ENCODE measurements around the gene STAT1. TPM values are rescaled to one million over a fixed set of nuclear protein-coding genes. Genes with fewer than 3 reads are reported as not detected.

The STAT1 gene
- 139 TPM for polyA plus RNA-seq (ENCODE audit: insufficient read length)
- long read RNA-seq, donor 1, full-length matches to known transcripts: 17 of 74 reads
- long read RNA-seq, donor 1, partial matches to known transcripts: 57 of 74 reads
- long read RNA-seq, donor 1, other reads (novel, unspliced or antisense): 0 of 74 reads
- long read RNA-seq, donor 2, full-length matches to known transcripts: 10 of 10 reads
- long read RNA-seq, donor 2, partial matches to known transcripts: 0 of 10 reads
- long read RNA-seq, donor 2, other reads (novel, unspliced or antisense): 0 of 10 reads
- long read RNA-seq, donor 3, full-length matches to known transcripts: 17 of 28 reads
- long read RNA-seq, donor 3, partial matches to known transcripts: 11 of 28 reads
- long read RNA-seq, donor 3, other reads (novel, unspliced or antisense): 0 of 28 reads
- long read RNA-seq, donor 4: 0 reads
- long read RNA-seq, donor 5, full-length matches to known transcripts: 23 of 28 reads
- long read RNA-seq, donor 5, partial matches to known transcripts: 5 of 28 reads
- long read RNA-seq, donor 5, other reads (novel, unspliced or antisense): 0 of 28 reads
- long read RNA-seq, donor 6, full-length matches to known transcripts: 17 of 17 reads
- long read RNA-seq, donor 6, partial matches to known transcripts: 0 of 17 reads
- long read RNA-seq, donor 6, other reads (novel, unspliced or antisense): 0 of 17 reads
- long read RNA-seq, donor 7, full-length matches to known transcripts: 30 of 41 reads
- long read RNA-seq, donor 7, partial matches to known transcripts: 11 of 41 reads
- long read RNA-seq, donor 7, other reads (novel, unspliced or antisense): 0 of 41 reads
- long read RNA-seq, donor 8, full-length matches to known transcripts: 9 of 9 reads
- long read RNA-seq, donor 8, partial matches to known transcripts: 0 of 9 reads
- long read RNA-seq, donor 8, other reads (novel, unspliced or antisense): 0 of 9 reads

- peak; percentile 92 for DNase-seq
Measured at GRCh38 chr2:191013932-191014652, at the start of gene STAT1. STAT1 (minus strand) TSS chr2:191014171; CDS start chr2:191010003, 4,168 bp downstream.

GRCh38 chr2:191063584-191063983 is 49.6 kb upstream of the STAT1 start:
- no peak for DNase-seq

GRCh38 chr2:191061381-191061980 is 47.5 kb upstream of the STAT1 start:
- no peak for DNase-seq

GRCh38 chr2:191059308-191059707 is 45.3 kb upstream of the STAT1 start:
- DNase-seq: no peak

GRCh38 chr2:191056228-191056627 is 42.3 kb upstream of the STAT1 start:
- no peak for DNase-seq

GRCh38 chr2:191053256-191053655 is 39.3 kb upstream of the STAT1 start:
- DNase-seq: no peak

- peak; percentile 75 for DNase-seq
Measured at GRCh38 chr2:191051825-191052778, 38.1 kb upstream of the STAT1 start.

- no peak for DNase-seq
Measured at GRCh38 chr2:191051177-191051576, 37.2 kb upstream of the STAT1 start.

- DNase-seq: no peak
Measured at GRCh38 chr2:191050640-191050987, 36.6 kb upstream of the STAT1 start.

GRCh38 chr2:191049728-191050639 is 36.0 kb upstream of the STAT1 start:
- DNase-seq: peak; percentile 30

- DNase-seq: no peak
Measured at GRCh38 chr2:191048073-191048472, 34.1 kb upstream of the STAT1 start.

GRCh38 chr2:191045141-191045540 is 31.2 kb upstream of the STAT1 start:
- DNase-seq: no peak

- no peak for DNase-seq
Measured at GRCh38 chr2:191043438-191043837, 29.5 kb upstream of the STAT1 start.

- no peak for DNase-seq
Measured at GRCh38 chr2:191041418-191042161, 27.6 kb upstream of the STAT1 start.

GRCh38 chr2:191039616-191040015 is 25.6 kb upstream of the STAT1 start:
- no peak for DNase-seq

- DNase-seq: no peak
Measured at GRCh38 chr2:191038741-191039140, 24.8 kb upstream of the STAT1 start.

GRCh38 chr2:191038241-191038725 is 24.3 kb upstream of the STAT1 start:
- no peak for DNase-seq

- no peak for DNase-seq
Measured at GRCh38 chr2:191037351-191037750, 23.4 kb upstream of the STAT1 start.

- DNase-seq: no peak
Measured at GRCh38 chr2:191036363-191036762, 22.4 kb upstream of the STAT1 start.
